K562 (cell line): ENCODE results near the gene DIP2C. TPM values are rescaled to one million over a fixed set of nuclear protein-coding genes. Genes with fewer than 3 reads are reported as not detected.

ENCODE experiments used
- ATAC-seq: fragments of 200-7000 bp; cut with Tn5 transposase; 3 replicates; pipeline ENCODE4 v1.9.1; 2020; ENCODE audit warnings: moderate library complexity
- BruUV-seq: library from RNA; stranded (reverse); fragments of 400-500 nt; replicated peaks from 2 replicates; lab custom pipeline; 2021; lab: Mats Ljungman, UMichigan
- CTCF ChIA-PET: fragments of 300-600 bp; formaldehyde crosslinking; extraction: SDS; loops from one replicate; lab custom pipeline; 2021; ENCODE audit warnings: low intra/inter-chr PET ratio; lab: Yijun Ruan, JAX
- POLR2A ChIA-PET: fragments of 300-600, 350-650 bp; sonication (Branson Sonifier 250); formaldehyde crosslinking; extraction: SDS; loops from one replicate; lab custom pipeline; 2021; ENCODE audit warnings: antibody characterized with exemption, inconsistent platforms; lab: Yijun Ruan, JAX
- DNase-seq, 4 experiments: peaks; one replicate each; pipeline versions ENCODE4 v3.0.0 to v3.0.0-alpha.2; 2011 to 2018; ENCODE audit warnings: low spot score in 3 of 4, mixed read lengths in 3 of 4; ENCODE audit errors: extremely low read depth in 1 of 4
- FAIRE-seq: peaks from 2 replicates; lab custom pipeline; 2011; peaks lifted over from hg19 to GRCh38; lab: Jason Lieb, UNC
- H2AFZ ChIP-seq: 2 replicates; pipeline ENCODE4 v1.6.0; 2011; ENCODE audit warnings: low read depth, low read length, control low read depth, inconsistent platforms
- H3K27ac ChIP-seq: fragments of 200-600 bp; 3 replicates; pipeline ENCODE4 v1.8.0; 2011; ENCODE audit warnings: low read depth, mild to moderate bottlenecking, control low read depth, inconsistent platforms, low read length, moderate library complexity, mixed read lengths; ENCODE audit errors: extremely low read depth
- H3K27me3 ChIP-seq, 2 experiments: fragments of 300-600 bp in 1 of 2; 2 replicates in 1 of 2; 3 replicates in 1 of 2; pipeline versions ENCODE4 v1.6.0 to v1.8.0; 2011; ENCODE audit warnings: inconsistent platforms in 2 of 2, low read length in 2 of 2, mild to moderate bottlenecking in 1 of 2, mixed read lengths in 1 of 2, moderate library complexity in 1 of 2; ENCODE audit not compliant: control insufficient read depth in 2 of 2, insufficient read depth in 2 of 2
- H3K36me3 ChIP-seq: fragments of 300-600 bp; 3 replicates; pipeline ENCODE4 v1.8.0; 2011; ENCODE audit warnings: mild to moderate bottlenecking, low read length, inconsistent platforms; ENCODE audit not compliant: control insufficient read depth, insufficient read depth
- H3K4me1 ChIP-seq, 2 experiments: fragments of 200-600 bp in 1 of 2; replicated peaks in 1 of 2; 2 replicates in 1 of 2; 3 replicates in 1 of 2; pipeline versions ENCODE4 v1.5.1 to v1.8.0; 2011; ENCODE audit warnings: inconsistent platforms in 2 of 2, low read length in 2 of 2, mild to moderate bottlenecking in 1 of 2, mixed read lengths in 1 of 2, moderate library complexity in 1 of 2; ENCODE audit not compliant: control insufficient read depth in 2 of 2, insufficient read depth in 2 of 2
- H3K4me2 ChIP-seq: 2 replicates; pipeline ENCODE4 v1.6.1; 2011; ENCODE audit warnings: low read length, control low read depth, inconsistent platforms, mixed read lengths; ENCODE audit not compliant: insufficient read depth
- H3K4me3 ChIP-seq: fragments of 200-600 bp; sonication (generic), shearing (Covaris generic); 2 replicates; pipeline ENCODE4 v1.5.1; 2016; ENCODE audit warnings: control low read depth, inconsistent platforms
- H3K79me2 ChIP-seq: fragments of 200-600 bp; 3 replicates; pipeline ENCODE4 v1.8.0; 2011; ENCODE audit warnings: low read length, inconsistent platforms; ENCODE audit not compliant: control insufficient read depth, insufficient read depth
- H3K9ac ChIP-seq, 2 experiments: 2 replicates each; pipeline versions ENCODE4 v1.6.0 to v1.6.1; 2011; ENCODE audit warnings: low read depth in 2 of 2, low read length in 2 of 2, control low read depth in 1 of 2, inconsistent platforms in 1 of 2, mild to moderate bottlenecking in 1 of 2, mixed read lengths in 1 of 2; ENCODE audit not compliant: insufficient read depth in 1 of 2
- H3K9me1 ChIP-seq: one replicate; pipeline ENCODE4 v1.6.0; 2011; ENCODE audit warnings: inconsistent platforms, mild to moderate bottlenecking, low read length, moderate library complexity; ENCODE audit not compliant: control insufficient read depth, insufficient read depth
- H3K9me3 ChIP-seq: replicated peaks from 2 replicates; pipeline ENCODE4 v1.5.1; 2011; ENCODE audit warnings: low read depth, low read length, inconsistent platforms; ENCODE audit not compliant: control insufficient read depth, insufficient read depth
- H4K20me1 ChIP-seq: replicated peaks from 2 replicates; pipeline ENCODE4 v1.6.1; 2011; ENCODE audit warnings: low read length, inconsistent platforms, mixed read lengths; ENCODE audit not compliant: control insufficient read depth, insufficient read depth
- CBX1 ChIP-seq: sonication (generic); IDR thresholded peaks from 2 replicates; pipeline ENCODE4 v1.6.1; 2016; ENCODE audit warnings: antibody characterized with exemption, low read depth, mild to moderate bottlenecking
- CBX2 ChIP-seq: fragments of 200-600 bp; sonication (generic); IDR thresholded peaks from one replicate; pipeline ENCODE4 v1.6.1; 2012; ENCODE audit warnings: mild to moderate bottlenecking, low read length, inconsistent platforms; ENCODE audit not compliant: insufficient read depth, poor library complexity, severe bottlenecking
- HDAC1 ChIP-seq, 2 experiments: fragments of 450-650 bp; IDR thresholded peaks; 2 replicates each; pipeline ENCODE4 v1.6.1; 2016 to 2017; ENCODE audit warnings: inconsistent platforms in 1 of 2, mild to moderate bottlenecking in 1 of 2, moderate library complexity in 1 of 2
- KDM4B ChIP-seq, 2 experiments: fragments of 450-650 bp in 1 of 2; sonication (generic) in 1 of 2; IDR thresholded peaks; 2 replicates each; pipeline ENCODE4 v1.6.1; 2016 to 2017; ENCODE audit warnings: borderline replicate concordance in 2 of 2, antibody characterized with exemption in 1 of 2, low read depth in 1 of 2, mild to moderate bottlenecking in 1 of 2
- NFXL1 ChIP-seq: fragments of 450-650 bp; formaldehyde crosslinking; IDR thresholded peaks from 2 replicates; pipeline ENCODE4 v1.4.0; 2021; ENCODE audit warnings: mild to moderate bottlenecking
- SIRT6 ChIP-seq: IDR thresholded peaks from one replicate; pipeline ENCODE4 v1.6.1; 2012; ENCODE audit warnings: low read depth, mild to moderate bottlenecking, control low read depth, inconsistent platforms, low read length, moderate library complexity
- TEAD1 ChIP-seq, 2 experiments: fragments of 450-650 bp in 1 of 2; sonication (generic) in 1 of 2; formaldehyde crosslinking; IDR thresholded peaks; 2 replicates each; pipeline versions ENCODE4 v1.4.0 to v1.8.0; 2020 to 2022; ENCODE audit warnings: mild to moderate bottlenecking in 2 of 2, missing genetic modification reagents in 1 of 2
- TEAD4 ChIP-seq, 2 experiments: sonication (generic) in 1 of 2; formaldehyde crosslinking in 1 of 2; IDR thresholded peaks; 2 replicates each; pipeline versions ENCODE4 v1.6.1 to v1.8.0; 2012 to 2022; ENCODE audit warnings: borderline replicate concordance in 1 of 2, inconsistent platforms in 1 of 2, low read length in 1 of 2, mild to moderate bottlenecking in 1 of 2, missing genetic modification reagents in 1 of 2
- ZKSCAN3 ChIP-seq: fragments of 250-450 bp; sonication (Bioruptor Pico); IDR thresholded peaks from 2 replicates; pipeline ENCODE4 v1.4.0; 2020
- ZNF217 ChIP-seq: sonication (generic); formaldehyde crosslinking; IDR thresholded peaks from 2 replicates; pipeline ENCODE4 v1.8.0; 2022; ENCODE audit warnings: mild to moderate bottlenecking, missing genetic modification reagents
- WGBS: fragments of 100-300 bp; shearing (Covaris generic); methylation state at CpG from one replicate; pipeline ENCODE4 v1.1.6; 2016; ENCODE audit warnings: low coverage, mixed read lengths; ENCODE audit not compliant: insufficient coverage; ENCODE audit errors: missing lambda C conversion rate; 5-methylcytosine and 5-hydroxymethylcytosine counted together
- in situ Hi-C: fragments of 300-500 bp; cut with MboI; formaldehyde crosslinking; loops from 4 replicates; pipeline ENCODE4 v1.15.0; 2018; ENCODE audit warnings: inconsistent platforms, mixed read lengths
- intact Hi-C: fragments of 100-400 bp; cut with micrococcal nuclease; formaldehyde crosslinking; loops from 2 replicates; pipeline ENCODE4 v1.14.2; 2022
- polyA plus RNA-seq, 8 experiments: library from polyadenylated mRNA; depleted of rRNA in 4 of 8; stranded (reverse) in 5 of 8; unstranded in 3 of 8; fragments of >200 nt; fragmentation: Nextera tagmentation in 2 of 8; fragmentation: Illumina TruSeq in 1 of 8; extraction: Ambion mirVana in 2 of 8; extraction: Trizol in 1 of 8; gene quantifications; 2 replicates each; pipeline versions ENCODE4 v1.2.1 to v1.2.3, GENCODE V29; 2011 to 2014; ENCODE audit warnings: inconsistent platforms in 1 of 8, missing spikeins in 1 of 8
- total RNA-seq, 7 experiments: library from RNA; depleted of rRNA in 6 of 7; stranded (reverse); fragments of >200 nt in 6 of 7; fragmentation: Illumina TruSeq in 2 of 7; extraction: Trizol in 2 of 7; gene quantifications; 2 replicates each; pipeline versions ENCODE4 v1.2.1 to v1.2.3, GENCODE V29; 2011 to 2021; ENCODE audit warnings: low replicate concordance in 1 of 7
- TF ChIP-seq, protein P1 (sequence below): fragments of 250-450 bp; sonication (Bioruptor Pico); IDR thresholded peaks from 2 replicates; pipeline ENCODE4 v1.6.1; 2021; ENCODE audit warnings: mild to moderate bottlenecking
- TF ChIP-seq, protein P2 (sequence below): sonication (generic); formaldehyde crosslinking; IDR thresholded peaks from 2 replicates; pipeline ENCODE4 v1.8.0; 2022; ENCODE audit warnings: missing genetic modification reagents, mild to moderate bottlenecking, borderline replicate concordance

The DIP2C gene
- total and polyA plus RNA-seq, 9 of the 15 experiments (the other 6 are each of a cell fraction or from before 2014, with no cell fraction given), result 0.01 TPM; not detected in 8

DNA sequence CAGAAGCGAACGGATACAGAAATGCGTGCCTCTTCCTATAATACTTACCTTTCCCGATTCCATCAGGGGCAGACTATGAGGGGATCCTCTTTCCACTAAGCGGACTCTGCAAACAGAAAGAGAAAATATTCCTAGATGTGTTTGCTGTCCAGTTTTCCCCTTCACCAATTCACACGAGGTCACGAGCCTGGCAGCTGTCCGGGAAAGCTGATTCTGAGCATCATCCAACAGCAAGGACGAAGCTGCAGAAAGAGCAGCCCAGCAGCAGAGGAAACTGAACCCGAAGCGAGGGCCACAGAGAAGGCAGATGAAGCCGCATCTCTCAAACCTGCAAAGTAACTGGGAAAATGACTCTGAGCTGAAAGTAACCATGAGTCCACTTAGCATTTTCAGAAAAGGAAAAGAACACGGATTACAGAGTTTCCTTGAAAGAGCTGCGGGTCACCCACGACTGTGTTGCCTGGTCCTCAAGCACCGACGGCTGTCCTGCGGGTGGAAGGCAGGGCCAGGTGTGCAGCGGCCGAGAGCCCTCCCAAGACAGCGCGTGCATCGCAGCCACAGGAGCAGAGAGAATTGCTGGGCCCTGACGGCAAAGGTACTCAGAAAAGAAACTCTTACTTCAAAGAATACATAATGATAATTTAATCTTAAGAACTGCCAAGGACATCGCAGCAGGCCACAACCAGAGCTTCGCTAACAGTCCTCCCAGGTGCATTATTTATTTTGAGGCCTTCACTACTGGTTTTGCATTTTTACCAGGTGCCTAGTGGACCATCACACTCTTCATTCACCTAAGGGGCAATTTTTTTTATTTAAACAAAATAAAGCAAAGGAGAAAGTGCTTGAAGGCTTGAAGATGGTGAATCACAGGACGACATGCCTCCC is 400.9 kb downstream of the DIP2C start:
- in situ Hi-C loops (no loop called here), intact Hi-C loops (no loop called here)
- no peaks in the 10 kb centered on the region for H3K36me3 ChIP-seq
- ATAC-seq (no peak), FAIRE-seq (no peak), DNase-seq (no peak)
- H3K9me1 ChIP-seq, result no peaks in the 10 kb centered on the region
- BruUV-seq, result no TSS peak
- no peak overlapping the region for H2AFZ ChIP-seq
- H3K27me3 ChIP-seq, result peaks cover 54 to 79% of the 10 kb centered on the region in 2 experiments
- H3K4me1 ChIP-seq, result no peaks in the 10 kb centered on the region
- 1% methylated on average over 27 of the region's 27 CpGs for WGBS
- H3K79me2 ChIP-seq, result no peaks in the 10 kb centered on the region
- H3K4me3 ChIP-seq, result no peak overlapping the region
- TF ChIP-seq SIRT6, result no peak
- peak; percentile 9 for TF ChIP-seq CBX2
- CTCF ChIA-PET, result interaction anchor here (0.7 kb wide), 1 partner anchor 232 kb away, joined by 4 read pairs; no protein-coding TSS in a partner anchor
- no peak overlapping the region for H3K27ac ChIP-seq
- no peak overlapping the region for H3K9ac ChIP-seq
- H3K4me2 ChIP-seq, result no peak overlapping the region
- H3K9me3 ChIP-seq, result no peaks in the 10 kb centered on the region
- no peaks in the 10 kb centered on the region for H4K20me1 ChIP-seq
- POLR2A ChIA-PET, result interaction anchor here (0.6 to 0.8 kb wide), 2 partner anchors 19 to 665 kb away, joined by 3 read pairs; no protein-coding TSS in a partner anchor

DNA sequence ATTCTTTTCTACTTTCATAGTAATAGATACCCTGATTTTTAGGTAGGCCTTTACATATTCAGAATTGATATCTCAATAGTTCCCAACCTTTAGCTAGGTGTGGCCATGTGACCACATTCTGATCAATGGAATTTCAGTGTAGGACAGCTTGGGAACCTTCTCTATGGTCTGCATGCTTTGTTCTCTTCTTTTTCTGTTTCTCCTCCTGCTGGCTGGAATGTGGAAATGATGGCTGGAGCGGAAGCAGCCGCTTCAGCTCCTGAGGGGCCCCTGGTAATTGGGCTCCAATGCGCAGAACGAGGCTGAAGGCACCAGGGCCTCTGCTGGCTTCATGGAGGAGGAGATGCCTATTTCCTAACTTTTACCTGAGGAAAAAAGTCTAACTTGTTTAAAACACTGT is 401.7 kb downstream of the DIP2C start:
- Histone ChIP-seq H2AFZ (no peak overlapping the region), H3K27me3 (peaks cover 57 to 83% of the 10 kb centered on the region in 2 experiments), H3K9me3 (no peaks in the 10 kb centered on the region), H4K20me1 (peaks cover under 1% of the 10 kb centered on the region; the same call in 1 of the 2 replicates), H3K79me2 (no peaks in the 10 kb centered on the region), H3K36me3 (no peaks in the 10 kb centered on the region), H3K4me1 (no peaks in the 10 kb centered on the region), H3K27ac (no peak overlapping the region), H3K9me1 (no peaks in the 10 kb centered on the region), H3K4me2 (no peak overlapping the region), H3K4me3 (no peak overlapping the region), H3K9ac (no peak overlapping the region)
- 0% methylated on average over 4 of the region's 4 CpGs for WGBS
- in situ Hi-C loops, result no loop called here
- FAIRE-seq, result no peak
- ATAC-seq, result peak; percentile 62; the same call in 2 of the 3 replicates
- no TSS peak for BruUV-seq
- POLR2A ChIA-PET, result interaction anchor here (0.6 kb wide), 1 partner anchor 666 kb away, joined by 3 read pairs; no protein-coding TSS in a partner anchor
- intact Hi-C loops, result no loop called here
- CTCF ChIA-PET, result no interaction called here
- DNase-seq, result peak; percentile 18 to 62 (median 43)
- no peak for TF ChIP-seq NFXL1
- TF ChIP-seq TEAD4 (IDR thresholded peaks at IDR 0.05; ENCODE audit: low read length), result peak; percentile 73
- no peak for TF ChIP-seq TEAD4 (CRISPR knock-in tag; IDR thresholded peaks at IDR 0.05; ENCODE audit: borderline replicate concordance)
- no peak for TF ChIP-seq KDM4B (IDR thresholded peaks at IDR 0.05; ENCODE audit: borderline replicate concordance in 2 of 2, low read depth in 1 of 2)
- TF ChIP-seq ZNF217 (CRISPR knock-in tag), result no peak
- peak; percentile 65 to 98; a peak in 3 of 4 replicates for TF ChIP-seq TEAD1 (CRISPR knock-in tag; IDR thresholded peaks at IDR 0.05)
- TF ChIP-seq, protein P1, sequence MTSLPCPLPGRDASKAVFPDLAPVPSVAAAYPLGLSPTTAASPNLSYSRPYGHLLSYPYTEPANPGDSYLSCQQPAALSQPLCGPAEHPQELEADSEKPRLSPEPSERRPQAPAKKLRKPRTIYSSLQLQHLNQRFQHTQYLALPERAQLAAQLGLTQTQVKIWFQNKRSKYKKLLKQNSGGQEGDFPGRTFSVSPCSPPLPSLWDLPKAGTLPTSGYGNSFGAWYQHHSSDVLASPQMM, result no peak
- TF ChIP-seq HDAC1 (IDR thresholded peaks at IDR 0.05), result no peak
- no peak for TF ChIP-seq ZKSCAN3 (CRISPR knock-in tag)
- no peak for TF ChIP-seq CBX1
- TF ChIP-seq, protein P2, sequence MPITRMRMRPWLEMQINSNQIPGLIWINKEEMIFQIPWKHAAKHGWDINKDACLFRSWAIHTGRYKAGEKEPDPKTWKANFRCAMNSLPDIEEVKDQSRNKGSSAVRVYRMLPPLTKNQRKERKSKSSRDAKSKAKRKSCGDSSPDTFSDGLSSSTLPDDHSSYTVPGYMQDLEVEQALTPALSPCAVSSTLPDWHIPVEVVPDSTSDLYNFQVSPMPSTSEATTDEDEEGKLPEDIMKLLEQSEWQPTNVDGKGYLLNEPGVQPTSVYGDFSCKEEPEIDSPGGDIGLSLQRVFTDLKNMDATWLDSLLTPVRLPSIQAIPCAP (CRISPR knock-in tag), result no peak
